ENCODE measurements around the gene HSPA1B. TPM values are rescaled to one million over a fixed set of nuclear protein-coding genes. Genes with fewer than 3 reads are reported as not detected.

Gene HSPA1B
- total and polyA plus RNA-seq, 2 of the 4 experiments (the other 2 are of a cell fraction): 61.1 to 93.6 TPM

- no peak for TF ChIP-seq NFE2L2 (IDR thresholded peaks at IDR 0.05; ENCODE audit: low read depth, low read length)
Measured at GRCh38 chr6:31829633-31830283, 2.2 kb downstream of the HSPA1B start (continued).

- Histone ChIP-seq H3K4me1 (ENCODE audit: control insufficient read depth, insufficient read depth, low read length) (peaks cover 7% of the 10 kb centered on the region), H2AK9ac (replicated peaks; ENCODE audit: low read depth, low read length, poor library complexity) (peak overlapping the region; percentile 18), H3K56ac (ENCODE audit: extremely low read depth, insufficient read depth, low read length) (no peak overlapping the region), H3K9me1 (ENCODE audit: insufficient read depth, low read length) (no peaks in the 10 kb centered on the region), H2AFZ (replicated peaks; ENCODE audit: low read length, poor library complexity) (peak overlapping the region; percentile 21), H2BK120ac (ENCODE audit: low read depth, low read length) (no peak overlapping the region), H3K18ac (ENCODE audit: low read depth, low read length) (no peak overlapping the region), H3K27me3 (ENCODE audit: control insufficient read depth, insufficient read depth, low read length) (no peaks in the 10 kb centered on the region), H3K9ac (ENCODE audit: low read depth, low read length) (peak overlapping the region; percentile 94), H3K14ac (replicated peaks; ENCODE audit: low read depth, low read length) (peak overlapping the region; percentile 66), H2BK15ac (ENCODE audit: low read depth, low read length) (no peak overlapping the region), H2BK20ac (ENCODE audit: low read depth, low read length) (no peak overlapping the region), H3K27ac (ENCODE audit: insufficient read depth, low read length) (peak overlapping the region; percentile 31; the same call in 1 of the 2 replicates), H4K5ac (ENCODE audit: low read depth, low read length) (no peak overlapping the region), H4K91ac (ENCODE audit: insufficient read depth, low read depth, low read length) (no peak overlapping the region), H2AK5ac (ENCODE audit: low read depth, low read length) (no peak overlapping the region), H2BK5ac (ENCODE audit: low read depth, low read length, poor library complexity, severe bottlenecking) (no peak overlapping the region), H3K4me3 (ENCODE audit: insufficient read depth, low read depth, low read length) (peak overlapping the region; percentile 81), H3K9me3 (ENCODE audit: control insufficient read depth, insufficient read depth, low read length) (no peaks in the 10 kb centered on the region), H4K8ac (ENCODE audit: low read depth in 2 of 2, low read length in 2 of 2) (peak overlapping the region in 1 of 2 experiments; percentile 29; a peak in 1 of 4 replicates), H3K79me1 (ENCODE audit: low read depth in 1 of 2, low read length in 2 of 2) (peaks cover 7 to 24% of the 10 kb centered on the region in 2 experiments; a peak in 2 of 4 replicates), H3K4ac (ENCODE audit: low read depth, low read length) (peak overlapping the region; percentile 27; the same call in 1 of the 2 replicates), H4K20me1 (ENCODE audit: insufficient read depth, low read length) (peaks cover 11% of the 10 kb centered on the region), H3K4me2 (ENCODE audit: low read depth, low read length) (peak overlapping the region; percentile 91), H3K23ac (ENCODE audit: low read depth, low read length) (peak overlapping the region; percentile 94; the same call in 1 of the 2 replicates), H3K36me3 (ENCODE audit: control insufficient read depth, insufficient read depth, low read length) (peaks cover 1% of the 10 kb centered on the region)
- dilution Hi-C loops (cut with HindIII; ENCODE audit: low sequenced_read_pairs, unreplicated experiment): no loop called here
- TF ChIP-seq USF2 (IDR thresholded peaks at IDR 0.05; ENCODE audit: low read depth, low read length) (no peak), CEBPB (IDR thresholded peaks at IDR 0.05; ENCODE audit: low read depth, low read length) (no peak), RCOR1 (IDR thresholded peaks at IDR 0.05; ENCODE audit: insufficient replicate concordance, low read length) (no peak), CTCF (conservative IDR thresholded peaks at IDR 0.05; ENCODE audit: low read depth, low read length) (no peak), MXI1 (IDR thresholded peaks at IDR 0.05; ENCODE audit: borderline replicate concordance, low read depth, low read length) (no peak), ELK1 (IDR thresholded peaks at IDR 0.05; ENCODE audit: borderline replicate concordance, low read depth, low read length) (no peak), FOS (IDR thresholded peaks at IDR 0.05; ENCODE audit: low read depth, low read length) (no peak), BHLHE40 (IDR thresholded peaks at IDR 0.05; ENCODE audit: low read depth, low read length) (no peak)
- no TSS peak for BruUV-seq (replicated peaks)
- ATAC-seq (ENCODE audit: low read depth): no peak
- POLR2A ChIA-PET (ENCODE audit: unreplicated experiment): interaction anchor here (0.6 kb wide), 1 partner anchor 24 kb away, joined by 5 read pairs; no protein-coding TSS in a partner anchor
- in situ Hi-C loops (cut with MboI; ENCODE audit: low sequenced_read_pairs): loop anchor here (10.0 kb wide), 2 partner anchors 146 to 286 kb away; partner anchors contain the start of genes ATP6V1G2, DDX39B, LY6G5C and NFKBIL1
- no peak for DNase-seq
- WGBS, 2 experiments (ENCODE audit: extremely low coverage in 2 of 2, insufficient read length in 1 of 2): 100% methylated on average over 2 of the region's 6 CpGs; no CpG with 5 or more reads in 1 of the 2 experiments
- CTCF ChIA-PET: interaction anchor here (0.7 kb wide), 1 partner anchor 17 kb away, joined by 4 read pairs; no protein-coding TSS in a partner anchor
- intact Hi-C loops (cut with micrococcal nuclease): loop anchor here (1.0 to 5.0 kb wide), 6 partner anchors 59 to 169 kb away; partner anchors contain the start of genes ABHD16A, C6orf47, DDAH2 and GPANK1
Measured at GRCh38 chr6:31830886-31831335, 3.4 kb downstream of the HSPA1B start.

All from IMR-90 (cell line).